Mesenchymal stem cell (in vitro differentiated cells and primary cell): ENCODE data around the gene PTPN5.

Source experiments
- DNase-seq: peaks from one replicate; pipeline ENCODE4 v3.0.0-alpha.2; 2013
- H2AFZ ChIP-seq: one replicate; pipeline ENCODE4 v1.6.1; 2013; ENCODE audit warnings: low read depth, mild to moderate bottlenecking, control low read depth, inconsistent platforms, low read length, moderate library complexity
- H2AK5ac ChIP-seq: 2 replicates; pipeline ENCODE4 v1.6.1; 2013; ENCODE audit warnings: low read length, moderate library complexity, mild to moderate bottlenecking, inconsistent platforms; ENCODE audit not compliant: severe bottlenecking
- H2BK120ac ChIP-seq: one replicate; pipeline ENCODE4 v1.6.1; 2013; ENCODE audit warnings: low read depth, mild to moderate bottlenecking, inconsistent platforms, low read length, moderate library complexity
- H2BK12ac ChIP-seq, 2 experiments: one replicate each; pipeline ENCODE4 v1.6.1; 2013; ENCODE audit warnings: inconsistent platforms in 2 of 2, low read length in 2 of 2, mild to moderate bottlenecking in 2 of 2, moderate library complexity in 2 of 2, control low read depth in 1 of 2
- H2BK15ac ChIP-seq: one replicate; pipeline ENCODE4 v1.6.1; 2013; ENCODE audit warnings: mild to moderate bottlenecking, low read depth, inconsistent platforms; ENCODE audit not compliant: poor library complexity, severe bottlenecking
- H2BK5ac ChIP-seq: 2 replicates; pipeline ENCODE4 v1.6.1; 2013; ENCODE audit warnings: low read depth, mild to moderate bottlenecking, low read length, control low read depth, inconsistent platforms; ENCODE audit not compliant: poor library complexity, severe bottlenecking
- H3K14ac ChIP-seq, 2 experiments: one replicate each; pipeline ENCODE4 v1.6.1; 2013; ENCODE audit warnings: inconsistent platforms in 2 of 2, low read length in 2 of 2, control low read depth in 1 of 2, mild to moderate bottlenecking in 1 of 2, moderate library complexity in 1 of 2
- H3K18ac ChIP-seq, 2 experiments: one replicate each; pipeline ENCODE4 v1.6.1; 2013; ENCODE audit warnings: inconsistent platforms in 2 of 2, low read length in 2 of 2, control low read depth in 1 of 2, low read depth in 1 of 2, mild to moderate bottlenecking in 1 of 2
- H3K23ac ChIP-seq, 2 experiments: one replicate each; pipeline ENCODE4 v1.6.1; 2013; ENCODE audit warnings: inconsistent platforms in 2 of 2, low read length in 2 of 2, mild to moderate bottlenecking in 2 of 2, moderate library complexity in 2 of 2, control low read depth in 1 of 2
- H3K27ac ChIP-seq: 2 replicates; pipeline ENCODE4 v1.5.1; 2013; ENCODE audit warnings: mild to moderate bottlenecking, moderate library complexity, low read length, control low read depth, inconsistent platforms; ENCODE audit not compliant: poor library complexity, severe bottlenecking
- H3K27me3 ChIP-seq, 2 experiments: 2 replicates each; pipeline versions ENCODE4 v1.6.1 to v1.7.0; 2013; ENCODE audit warnings: low read length in 2 of 2, mild to moderate bottlenecking in 2 of 2, moderate library complexity in 2 of 2, control low read depth in 1 of 2, inconsistent platforms in 1 of 2; ENCODE audit not compliant: control insufficient read depth in 1 of 2, insufficient read depth in 1 of 2
- H3K36me3 ChIP-seq, 2 experiments: 2 replicates each; pipeline versions ENCODE4 v1.6.1 to v1.7.0; 2013; ENCODE audit warnings: low read length in 2 of 2, control low read depth in 1 of 2, inconsistent platforms in 1 of 2, low read depth in 1 of 2, mild to moderate bottlenecking in 1 of 2; ENCODE audit not compliant: insufficient read depth in 2 of 2, control insufficient read depth in 1 of 2
- H3K4ac ChIP-seq, 2 experiments: one replicate each; pipeline ENCODE4 v1.6.1; 2013; ENCODE audit warnings: inconsistent platforms in 2 of 2, low read length in 2 of 2, mild to moderate bottlenecking in 2 of 2, moderate library complexity in 2 of 2, control low read depth in 1 of 2, low read depth in 1 of 2
- H3K4me1 ChIP-seq: 2 replicates; pipeline ENCODE4 v1.6.1; 2013; ENCODE audit warnings: low read depth, low read length, control low read depth; ENCODE audit not compliant: control insufficient read depth, insufficient read depth
- H3K4me2 ChIP-seq: 2 replicates; pipeline ENCODE4 v1.6.1; 2013; ENCODE audit warnings: low read length, mild to moderate bottlenecking, inconsistent platforms; ENCODE audit not compliant: poor library complexity, severe bottlenecking
- H3K4me3 ChIP-seq, 2 experiments: 2 replicates each; pipeline versions ENCODE4 v1.5.1 to v1.7.0; 2013; ENCODE audit warnings: low read length in 2 of 2, mild to moderate bottlenecking in 2 of 2, control low read depth in 1 of 2, low read depth in 1 of 2; ENCODE audit not compliant: insufficient read depth in 1 of 2
- H3K79me1 ChIP-seq: replicated peaks from 2 replicates; pipeline ENCODE4 v1.6.1; 2013; ENCODE audit warnings: mild to moderate bottlenecking, control low read depth, low read length, inconsistent platforms; ENCODE audit not compliant: poor library complexity, severe bottlenecking
- H3K9ac ChIP-seq: 2 replicates; pipeline ENCODE4 v1.7.0; 2013; ENCODE audit warnings: mild to moderate bottlenecking, low read length, moderate library complexity
- H3K9me3 ChIP-seq: 2 replicates; pipeline ENCODE4 v1.7.0; 2013; ENCODE audit warnings: mild to moderate bottlenecking, low read length; ENCODE audit not compliant: control insufficient read depth
- H4K8ac ChIP-seq: one replicate; pipeline ENCODE4 v1.6.1; 2013; ENCODE audit warnings: inconsistent platforms, mild to moderate bottlenecking, low read length, moderate library complexity
- H4K91ac ChIP-seq: one replicate; pipeline ENCODE4 v1.6.1; 2013; ENCODE audit warnings: mild to moderate bottlenecking, low read length, inconsistent platforms
- WGBS: methylation state at CpG from one replicate; pipeline ENCODE4 v1.1.7; 2013; ENCODE audit warnings: mixed read lengths; 5-methylcytosine and 5-hydroxymethylcytosine counted together

PTPN5 gene

DNA sequence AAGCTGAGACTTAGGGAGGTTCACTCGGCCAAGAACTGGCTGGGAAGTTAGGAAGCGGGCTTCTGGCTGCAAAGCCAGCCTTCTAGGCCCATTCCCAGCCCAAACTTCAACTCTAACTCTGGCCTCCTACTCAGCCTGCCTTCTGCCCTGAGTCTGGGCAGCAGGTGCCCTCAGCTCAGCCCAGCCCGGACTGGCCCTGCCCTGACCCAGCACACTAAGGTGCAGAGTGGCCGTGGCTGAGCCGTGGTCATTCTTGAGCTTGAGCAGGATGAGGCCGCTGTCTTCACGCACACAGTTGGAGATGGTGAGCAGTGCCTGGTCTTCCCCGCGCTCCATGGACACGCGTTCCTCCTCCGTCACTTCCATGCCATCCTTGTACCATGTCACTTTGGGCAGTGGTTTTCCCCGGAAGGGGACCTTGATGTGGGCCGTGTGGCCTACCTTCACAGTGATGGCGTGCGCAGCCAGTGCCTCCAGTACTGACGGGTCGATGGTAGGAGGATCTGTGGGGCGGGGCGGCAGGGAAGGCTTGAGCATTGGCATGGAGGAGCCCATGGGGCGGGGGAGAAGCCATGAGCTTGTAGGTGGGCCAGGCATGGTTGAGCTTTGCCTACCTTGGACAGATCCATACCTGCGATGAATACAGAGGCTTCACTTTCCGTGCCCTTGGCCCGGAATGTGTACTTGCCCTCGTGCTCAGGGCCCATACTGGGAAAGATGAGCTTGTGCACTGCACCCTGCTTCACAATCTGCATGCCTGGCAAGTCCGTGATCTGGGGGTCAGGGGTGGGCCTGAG lies 77.8 kb downstream of the PTPN5 start:
- Histone ChIP-seq H3K4me3 (no peak overlapping the region), H3K4me2 (no peak overlapping the region), H3K36me3 (no peaks in the 10 kb centered on the region), H2BK120ac (no peak overlapping the region), H3K9me3 (no peaks in the 10 kb centered on the region), H3K23ac (no peak overlapping the region), H3K9ac (no peak overlapping the region), H2BK5ac (no peak overlapping the region), H3K14ac (peak overlapping the region in 1 of 2 experiments; percentile 26), H3K18ac (no peak overlapping the region), H4K8ac (no peak overlapping the region), H2AK5ac (no peak overlapping the region), H2AFZ (no peak overlapping the region), H2BK12ac (no peak overlapping the region), H4K91ac (no peak overlapping the region), H3K4ac (no peak overlapping the region), H3K27me3 (peaks cover 44 to 47% of the 10 kb centered on the region in 2 experiments), H3K4me1 (no peaks in the 10 kb centered on the region), H2BK15ac (no peak overlapping the region), H3K27ac (no peak overlapping the region), H3K79me1 (no peaks in the 10 kb centered on the region)
- DNase-seq: no peak
- WGBS: 91% methylated on average over 26 of the region's 26 CpGs

GRCh38 chr11:18710545-18710944 lies 81.1 kb downstream of the PTPN5 start:
- no peak overlapping the region for H4K8ac ChIP-seq
- H3K14ac ChIP-seq: no peak overlapping the region
- H2AFZ ChIP-seq: no peak overlapping the region
- no peak overlapping the region for H2BK120ac ChIP-seq
- H3K9ac ChIP-seq: no peak overlapping the region
- no peak overlapping the region for H3K4me3 ChIP-seq
- H2AK5ac ChIP-seq: no peak overlapping the region
- no peak for DNase-seq
- 73% methylated on average over 5 of the region's 5 CpGs for WGBS
- no peak overlapping the region for H2BK12ac ChIP-seq
- no peaks in the 10 kb centered on the region for H3K4me1 ChIP-seq
- H3K4ac ChIP-seq: no peak overlapping the region
- H4K91ac ChIP-seq: no peak overlapping the region
- H2BK15ac ChIP-seq: no peak overlapping the region
- H3K36me3 ChIP-seq: no peaks in the 10 kb centered on the region
- no peak overlapping the region for H3K4me2 ChIP-seq
- H3K9me3 ChIP-seq: no peaks in the 10 kb centered on the region
- H3K27me3 ChIP-seq: peaks cover 46 to 59% of the 10 kb centered on the region in 2 experiments
- no peak overlapping the region for H2BK5ac ChIP-seq
- H3K27ac ChIP-seq: no peak overlapping the region
- H3K79me1 ChIP-seq: no peaks in the 10 kb centered on the region
- H3K18ac ChIP-seq: no peak overlapping the region
- no peak overlapping the region for H3K23ac ChIP-seq

DNA sequence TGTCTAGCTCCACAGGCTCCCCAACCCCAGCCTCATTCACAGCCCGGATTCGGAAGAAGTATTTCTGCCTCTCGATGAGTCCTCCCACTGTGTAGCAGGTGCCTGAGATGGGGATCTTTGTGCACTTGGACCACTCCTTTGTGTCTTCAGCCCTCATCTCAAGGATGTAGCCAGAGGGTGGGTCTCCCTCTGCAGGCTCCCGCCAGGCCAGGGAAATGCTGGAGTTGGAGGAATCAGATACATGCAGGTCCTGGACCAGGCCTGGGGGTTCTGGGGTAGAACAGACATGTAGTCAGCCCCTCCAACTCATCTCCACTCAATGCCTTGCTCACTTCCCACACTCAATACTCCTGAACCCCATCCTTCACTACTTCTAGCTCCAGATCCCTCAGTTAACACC lies 82.2 kb downstream of the PTPN5 start:
- Histone ChIP-seq H2BK12ac (no peak overlapping the region), H2BK15ac (no peak overlapping the region), H3K23ac (no peak overlapping the region), H3K4me1 (no peaks in the 10 kb centered on the region), H3K27me3 (peaks cover 44 to 60% of the 10 kb centered on the region in 2 experiments), H3K9me3 (no peaks in the 10 kb centered on the region), H3K14ac (no peak overlapping the region), H2AFZ (no peak overlapping the region), H3K9ac (no peak overlapping the region), H2BK120ac (no peak overlapping the region), H2AK5ac (no peak overlapping the region), H3K4me2 (no peak overlapping the region), H4K8ac (no peak overlapping the region), H3K79me1 (no peaks in the 10 kb centered on the region), H3K27ac (no peak overlapping the region), H2BK5ac (no peak overlapping the region), H3K36me3 (no peaks in the 10 kb centered on the region), H3K4ac (no peak overlapping the region), H3K4me3 (no peak overlapping the region), H4K91ac (no peak overlapping the region), H3K18ac (no peak overlapping the region)
- WGBS: 87% methylated on average over 3 of the region's 4 CpGs
- no peak for DNase-seq

GRCh38 chr11:18707811-18708340 lies 83.7 kb downstream of the PTPN5 start:
- no peak overlapping the region for H3K4me3 ChIP-seq
- 90% methylated on average over 12 of the region's 12 CpGs for WGBS
- no peak overlapping the region for H2AK5ac ChIP-seq
- H4K8ac ChIP-seq: no peak overlapping the region
- H2AFZ ChIP-seq: no peak overlapping the region
- no peaks in the 10 kb centered on the region for H3K9me3 ChIP-seq
- H3K9ac ChIP-seq: no peak overlapping the region
- no peak overlapping the region for H3K4ac ChIP-seq
- H3K27ac ChIP-seq: no peak overlapping the region
- no peak overlapping the region for H4K91ac ChIP-seq
- H2BK5ac ChIP-seq: no peak overlapping the region
- peaks cover 49 to 57% of the 10 kb centered on the region in 2 experiments for H3K27me3 ChIP-seq
- H3K23ac ChIP-seq: no peak overlapping the region
- peaks cover 2% of the 10 kb centered on the region for H3K4me1 ChIP-seq
- H3K36me3 ChIP-seq: peaks cover 0 to 3% of the 10 kb centered on the region in 2 experiments
- no peak for DNase-seq
- no peak overlapping the region for H3K4me2 ChIP-seq
- H3K18ac ChIP-seq: no peak overlapping the region
- H2BK120ac ChIP-seq: no peak overlapping the region
- H2BK15ac ChIP-seq: no peak overlapping the region
- H2BK12ac ChIP-seq: no peak overlapping the region
- H3K79me1 ChIP-seq: no peaks in the 10 kb centered on the region
- H3K14ac ChIP-seq: no peak overlapping the region
